Measurements from ENCODE around the gene CTNNA3.

Gene CTNNA3

DNA sequence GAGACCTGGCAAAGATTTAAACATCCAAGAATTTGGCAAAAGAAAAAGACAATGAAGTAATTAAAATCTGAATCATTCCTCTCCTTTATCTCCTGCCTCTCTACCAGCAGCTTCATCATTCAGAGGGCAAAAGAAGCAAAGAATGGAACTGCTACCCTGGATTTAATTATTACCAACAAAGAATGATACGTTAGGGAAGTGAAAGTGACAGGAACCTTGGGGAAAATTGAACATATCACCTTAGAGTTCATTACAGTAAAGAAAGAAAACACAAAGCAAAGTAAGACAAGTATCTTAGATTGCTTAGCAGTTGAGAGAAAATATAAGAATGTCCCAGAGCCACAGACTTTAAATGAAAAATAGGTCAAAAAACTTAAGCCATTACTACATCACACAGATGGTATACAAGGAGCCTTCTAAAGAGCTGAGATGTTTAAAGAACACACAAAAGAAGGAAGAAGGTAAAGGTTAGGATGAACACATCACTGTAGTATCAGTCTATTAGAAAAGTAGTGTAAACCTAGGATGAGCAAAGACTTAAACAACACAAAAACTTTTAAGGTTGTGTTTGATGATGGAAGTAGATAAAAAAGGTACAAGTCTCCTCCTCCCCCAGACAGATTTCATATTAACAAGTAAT, 17.5 kb downstream of the CTNNA3 start:
- peaks cover 7% of the 10 kb centered on the region for H3K27me3 ChIP-seq
- H3K4me3 ChIP-seq (ENCODE audit: low read depth in 1 of 2, low read length in 1 of 2), result no peak overlapping the region
- TF ChIP-seq, protein P1, sequence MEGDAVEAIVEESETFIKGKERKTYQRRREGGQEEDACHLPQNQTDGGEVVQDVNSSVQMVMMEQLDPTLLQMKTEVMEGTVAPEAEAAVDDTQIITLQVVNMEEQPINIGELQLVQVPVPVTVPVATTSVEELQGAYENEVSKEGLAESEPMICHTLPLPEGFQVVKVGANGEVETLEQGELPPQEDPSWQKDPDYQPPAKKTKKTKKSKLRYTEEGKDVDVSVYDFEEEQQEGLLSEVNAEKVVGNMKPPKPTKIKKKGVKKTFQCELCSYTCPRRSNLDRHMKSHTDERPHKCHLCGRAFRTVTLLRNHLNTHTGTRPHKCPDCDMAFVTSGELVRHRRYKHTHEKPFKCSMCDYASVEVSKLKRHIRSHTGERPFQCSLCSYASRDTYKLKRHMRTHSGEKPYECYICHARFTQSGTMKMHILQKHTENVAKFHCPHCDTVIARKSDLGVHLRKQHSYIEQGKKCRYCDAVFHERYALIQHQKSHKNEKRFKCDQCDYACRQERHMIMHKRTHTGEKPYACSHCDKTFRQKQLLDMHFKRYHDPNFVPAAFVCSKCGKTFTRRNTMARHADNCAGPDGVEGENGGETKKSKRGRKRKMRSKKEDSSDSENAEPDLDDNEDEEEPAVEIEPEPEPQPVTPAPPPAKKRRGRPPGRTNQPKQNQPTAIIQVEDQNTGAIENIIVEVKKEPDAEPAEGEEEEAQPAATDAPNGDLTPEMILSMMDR (IDR thresholded peaks at IDR 0.05), result no peak
- H3K4me1 ChIP-seq (ENCODE audit: control insufficient read depth in 1 of 2, insufficient read depth in 1 of 2, low read depth in 1 of 2, low read length in 1 of 2), result no peaks in the 10 kb centered on the region
- H3K9me3 ChIP-seq, result no peaks in the 10 kb centered on the region
- no peak overlapping the region for H3K27ac ChIP-seq
- H3K36me3 ChIP-seq, result no peaks in the 10 kb centered on the region

DNA sequence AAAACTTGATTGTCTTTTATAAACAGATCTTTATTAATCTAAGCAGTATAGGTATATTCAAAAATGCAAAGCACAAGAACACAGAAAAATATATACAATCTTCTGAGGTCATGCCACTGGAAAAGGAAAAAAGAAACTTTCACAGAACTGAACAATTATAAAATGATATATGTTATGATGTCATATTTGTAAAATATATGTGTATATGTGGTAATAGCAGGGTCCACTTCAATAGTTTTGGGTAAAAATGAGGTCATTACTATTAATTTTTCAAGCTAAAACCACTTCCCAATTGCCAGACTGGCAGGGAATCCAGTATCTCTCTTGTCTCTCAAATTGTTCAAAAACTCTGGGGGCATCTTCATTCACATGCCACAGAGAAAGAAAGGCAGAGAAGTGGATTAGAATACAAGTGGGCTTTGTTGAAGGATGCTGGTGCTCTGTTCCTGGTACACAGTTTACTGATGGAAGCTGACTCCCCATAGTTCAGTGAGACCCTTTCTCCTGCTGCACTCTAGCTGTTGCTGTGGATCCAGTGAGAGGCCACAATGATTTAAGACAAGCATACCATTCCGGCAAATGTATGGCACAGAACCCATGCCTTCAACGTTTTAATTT, 19.7 kb downstream of the CTNNA3 start:
- Histone ChIP-seq H3K9me3 (no peaks in the 10 kb centered on the region), H3K4me1 (ENCODE audit: control insufficient read depth in 1 of 2, insufficient read depth in 1 of 2, low read depth in 1 of 2, low read length in 1 of 2) (no peaks in the 10 kb centered on the region), H3K27ac (no peak overlapping the region), H3K4me3 (ENCODE audit: low read depth in 1 of 2, low read length in 1 of 2) (no peak overlapping the region), H3K27me3 (peaks cover 7% of the 10 kb centered on the region), H3K36me3 (no peaks in the 10 kb centered on the region)
- TF ChIP-seq, protein P1 (IDR thresholded peaks at IDR 0.05), result no peak

DNA sequence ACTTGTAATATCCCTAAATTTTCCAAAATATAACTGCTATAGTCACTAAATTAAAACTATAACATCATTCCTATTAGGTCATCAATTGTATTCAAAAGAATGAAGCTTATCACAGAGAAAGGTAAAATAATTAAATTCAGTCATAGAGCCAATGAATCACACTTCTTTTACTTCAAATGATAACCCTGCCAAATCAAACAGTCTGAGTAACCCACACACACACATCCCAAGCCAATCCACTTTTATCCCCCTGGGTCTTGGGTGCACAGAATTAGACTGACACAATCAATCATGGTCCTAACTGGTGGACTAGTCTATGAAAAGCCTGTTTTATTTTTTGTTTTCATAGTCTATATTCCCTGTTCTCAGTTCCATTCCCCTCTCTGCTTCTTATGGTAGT, 25.6 kb downstream of the CTNNA3 start:
- Histone ChIP-seq H3K27me3 (no peaks in the 10 kb centered on the region), H3K36me3 (no peaks in the 10 kb centered on the region), H3K9me3 (no peaks in the 10 kb centered on the region), H3K27ac (no peak overlapping the region), H3K4me1 (ENCODE audit: control insufficient read depth in 1 of 2, insufficient read depth in 1 of 2, low read depth in 1 of 2, low read length in 1 of 2) (no peaks in the 10 kb centered on the region), H3K4me3 (ENCODE audit: low read depth in 1 of 2, low read length in 1 of 2) (no peak overlapping the region)
- TF ChIP-seq, protein P1 (IDR thresholded peaks at IDR 0.05), result no peak

DNA sequence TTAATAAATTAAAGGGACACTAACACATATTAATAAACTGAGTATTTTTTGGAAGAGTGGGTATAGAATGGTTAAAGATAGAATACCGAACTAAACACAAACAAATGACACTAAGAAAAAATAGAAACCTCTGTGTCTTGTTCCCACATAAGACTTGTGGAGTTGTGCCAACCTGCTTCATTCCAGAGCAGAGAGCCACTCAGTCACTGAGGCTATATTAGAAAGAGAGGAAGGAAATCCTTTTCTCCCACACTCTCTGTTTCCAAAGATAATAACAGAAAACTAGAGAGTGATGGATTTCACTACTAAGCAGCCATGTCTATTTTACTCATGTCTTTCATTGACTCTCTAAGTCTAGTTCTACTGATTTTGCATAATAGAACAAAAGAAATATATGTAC, 26.0 kb downstream of the CTNNA3 start:
- no peaks in the 10 kb centered on the region for H3K27me3 ChIP-seq
- H3K27ac ChIP-seq, result no peak overlapping the region
- H3K4me1 ChIP-seq (ENCODE audit: control insufficient read depth in 1 of 2, insufficient read depth in 1 of 2, low read depth in 1 of 2, low read length in 1 of 2), result no peaks in the 10 kb centered on the region
- H3K9me3 ChIP-seq, result no peaks in the 10 kb centered on the region
- TF ChIP-seq, protein P1 (IDR thresholded peaks at IDR 0.05), result no peak
- no peaks in the 10 kb centered on the region for H3K36me3 ChIP-seq
- no peak overlapping the region for H3K4me3 ChIP-seq (ENCODE audit: low read depth in 1 of 2, low read length in 1 of 2)

DNA sequence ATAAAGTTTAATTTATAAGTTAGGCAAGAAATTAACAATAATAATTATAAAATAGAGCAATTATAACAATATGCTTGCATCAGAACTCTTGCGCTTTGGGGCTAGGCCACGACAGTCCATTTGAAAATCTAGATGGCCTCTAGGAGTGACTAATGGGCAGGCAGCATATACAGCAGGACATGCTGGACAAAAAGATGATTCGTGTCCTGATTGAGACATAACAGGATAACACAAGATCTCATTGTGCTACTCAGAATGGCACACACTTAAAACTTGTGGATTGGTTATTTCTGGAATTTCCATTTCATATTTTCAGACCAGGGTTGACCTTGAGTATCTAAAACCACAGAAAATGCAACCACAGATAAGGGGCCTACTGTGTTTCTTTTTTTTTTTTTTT, 27.5 kb downstream of the CTNNA3 start:
- Histone ChIP-seq H3K4me1 (ENCODE audit: control insufficient read depth in 1 of 2, insufficient read depth in 1 of 2, low read depth in 1 of 2, low read length in 1 of 2) (no peaks in the 10 kb centered on the region), H3K27me3 (no peaks in the 10 kb centered on the region), H3K36me3 (no peaks in the 10 kb centered on the region), H3K4me3 (ENCODE audit: low read depth in 1 of 2, low read length in 1 of 2) (no peak overlapping the region), H3K27ac (no peak overlapping the region), H3K9me3 (no peaks in the 10 kb centered on the region)
- TF ChIP-seq, protein P1 (IDR thresholded peaks at IDR 0.05), result no peak
